22Rv1 (cell line): ENCODE measurements around the gene DDX56.
"Not testable (repeated sequence)": the region's sequence is repeated elsewhere in the genome, so short reads cannot be mapped to it uniquely, and the experiment has no call there.

Experiments
- CTCF ChIP-seq: fragments of 450-650 bp; IDR thresholded peaks from 2 replicates; pipeline ENCODE4 v1.5.1; 2017; ENCODE audit warnings: mild to moderate bottlenecking
- ZFX ChIP-seq: fragments of 450-650 bp; IDR thresholded peaks from 2 replicates; pipeline ENCODE4 v1.6.1; 2017; ENCODE audit warnings: antibody characterized with exemption, borderline replicate concordance

GRCh38 chr7:44597181-44597580 lies 23.5 kb upstream of the DDX56 start:
- not testable (repeated sequence) for TF ChIP-seq CTCF, ZFX
